Neural cell (in vitro differentiated cells): ENCODE measurements around the gene ADI1. TPM values are rescaled to one million over a fixed set of nuclear protein-coding genes. Genes with fewer than 3 reads are reported as not detected.
"Not testable (repeated sequence)": the region's sequence is repeated elsewhere in the genome, so short reads cannot be mapped to it uniquely, and the experiment has no call there.

Source experiments
- H2AFZ ChIP-seq: fragments of 200-600, 300-800 bp; sonication (generic), shearing (Covaris generic); 2 replicates; pipeline ENCODE4 v1.6.0; 2014; ENCODE audit warnings: low read depth, mild to moderate bottlenecking, antibody characterized with exemption, low read length, moderate library complexity
- H3F3A ChIP-seq: fragments of 200-600 bp; shearing (Covaris generic); 2 replicates; pipeline ENCODE4 v1.6.1; 2016; ENCODE audit warnings: mild to moderate bottlenecking, moderate library complexity, mixed read lengths, antibody characterized with exemption, low read length; ENCODE audit not compliant: insufficient read depth, poor library complexity, severe bottlenecking
- H3K27ac ChIP-seq: fragments of 200-600, 300-800 bp; sonication (generic), shearing (Covaris generic); 2 replicates; pipeline ENCODE4 v1.5.1; 2014; ENCODE audit warnings: mild to moderate bottlenecking, low read length, moderate library complexity
- H3K27me3 ChIP-seq: fragments of 300-800, 200-600 bp; sonication (generic), shearing (Covaris generic); 2 replicates; pipeline ENCODE4 v1.6.0; 2014; ENCODE audit warnings: mild to moderate bottlenecking, low read depth, low read length, moderate library complexity; ENCODE audit not compliant: insufficient read depth
- H3K36me3 ChIP-seq: fragments of 300-800, 200-600 bp; sonication (generic), shearing (Covaris generic); 2 replicates; pipeline ENCODE4 v1.5.1; 2014; ENCODE audit warnings: mild to moderate bottlenecking, antibody characterized with exemption, low read length, moderate library complexity; ENCODE audit not compliant: insufficient read depth
- H3K4me2 ChIP-seq: fragments of 300-800, 200-600 bp; sonication (generic), shearing (Covaris generic); 2 replicates; pipeline ENCODE4 v1.6.0; 2014; ENCODE audit warnings: mild to moderate bottlenecking, low read length
- H3K4me3 ChIP-seq: fragments of 300-800, 200-600 bp; sonication (generic), shearing (Covaris generic); 2 replicates; pipeline ENCODE4 v1.5.1; 2014; ENCODE audit warnings: mild to moderate bottlenecking, low read length, moderate library complexity
- H3K79me2 ChIP-seq: fragments of 200-600 bp; shearing (Covaris generic); replicated peaks from 2 replicates; pipeline ENCODE4 v1.6.0; 2014; ENCODE audit warnings: mild to moderate bottlenecking, low read length, moderate library complexity; ENCODE audit not compliant: insufficient read depth
- H3K9ac ChIP-seq: fragments of 300-800, 200-600 bp; sonication (generic), shearing (Covaris generic); 2 replicates; pipeline ENCODE4 v1.6.1; 2016; ENCODE audit warnings: mild to moderate bottlenecking, low read length, mixed read lengths
- H3K9me2 ChIP-seq: fragments of 200-600 bp; shearing (Covaris generic); 2 replicates; pipeline ENCODE4 v1.6.1; 2016; ENCODE audit warnings: mild to moderate bottlenecking, low read length, mixed read lengths; ENCODE audit not compliant: insufficient read depth
- H3K9me3 ChIP-seq: fragments of 200-600, 300-800 bp; sonication (generic), shearing (Covaris generic); 2 replicates; pipeline ENCODE4 v1.6.1; 2016; ENCODE audit warnings: mild to moderate bottlenecking, mixed run types, low read length, moderate library complexity, mixed read lengths
- H4K20me1 ChIP-seq: fragments of 200-600 bp; shearing (Covaris generic); 2 replicates; pipeline ENCODE4 v1.6.1; 2016; ENCODE audit warnings: mild to moderate bottlenecking, mixed run types; ENCODE audit not compliant: insufficient read depth
- CTCF ChIP-seq: fragments of 450-650 bp; IDR thresholded peaks from 2 replicates; pipeline ENCODE4 v1.5.1; 2014; ENCODE audit warnings: antibody characterized with exemption, mild to moderate bottlenecking, moderate library complexity; ENCODE audit not compliant: poor library complexity, severe bottlenecking
- EP300 ChIP-seq: fragments of 450-650 bp; conservative IDR thresholded peaks from 2 replicates; pipeline ENCODE4 v1.6.1; 2014; ENCODE audit warnings: antibody characterized with exemption, mild to moderate bottlenecking, moderate library complexity; ENCODE audit not compliant: poor library complexity, severe bottlenecking
- EZH2 ChIP-seq: fragments of 200-600, 300-800 bp; shearing (Covaris generic), sonication (generic); IDR thresholded peaks from 2 replicates; pipeline ENCODE4 v1.6.1; 2014; ENCODE audit warnings: antibody characterized with exemption, low read length, borderline replicate concordance, mild to moderate bottlenecking; ENCODE audit not compliant: insufficient read depth, poor library complexity, severe bottlenecking
- MXI1 ChIP-seq: fragments of 450-650 bp; conservative IDR thresholded peaks from 2 replicates; pipeline ENCODE4 v1.6.1; 2014; ENCODE audit warnings: antibody characterized with exemption, mild to moderate bottlenecking; ENCODE audit not compliant: poor library complexity, severe bottlenecking
- POLR2AphosphoS5 ChIP-seq: IDR thresholded peaks from 2 replicates; pipeline ENCODE4 v1.6.1; 2012
- RAD21 ChIP-seq: fragments of 450-650 bp; conservative IDR thresholded peaks from 2 replicates; pipeline ENCODE4 v1.6.1; 2014; ENCODE audit warnings: antibody characterized with exemption, mild to moderate bottlenecking, moderate library complexity
- REST ChIP-seq: IDR thresholded peaks from 2 replicates; pipeline ENCODE4 v1.6.1; 2012; ENCODE audit warnings: borderline replicate concordance
- SMC3 ChIP-seq: fragments of 450-650 bp; conservative IDR thresholded peaks from 2 replicates; pipeline ENCODE4 v1.6.1; 2014; ENCODE audit warnings: antibody characterized with exemption, mild to moderate bottlenecking, moderate library complexity; ENCODE audit not compliant: poor library complexity
- TAF1 ChIP-seq: IDR thresholded peaks from 2 replicates; pipeline ENCODE4 v1.6.1; 2012; ENCODE audit warnings: low read depth
- polyA plus RNA-seq: library from polyadenylated mRNA; depleted of rRNA; stranded (reverse); fragments of >200 nt; gene quantifications from 2 replicates; pipeline ENCODE4 v1.2.3, GENCODE V29; 2014

Gene ADI1
- polyA plus RNA-seq, 1 donor from 2014 or later = 23.9 TPM

GRCh38 chr2:3492951-3493614 lies 26.2 kb downstream of the ADI1 start:
- Histone ChIP-seq H2AFZ (no peak overlapping the region), H4K20me1 (no peaks in the 10 kb centered on the region), H3K4me3 (no peak overlapping the region), H3F3A (no peaks in the 10 kb centered on the region), H3K9me3 (no peaks in the 10 kb centered on the region), H3K4me2 (no peak overlapping the region), H3K36me3 (no peaks in the 10 kb centered on the region), H3K9me2 (no peaks in the 10 kb centered on the region), H3K27me3 (no peaks in the 10 kb centered on the region), H3K9ac (no peak overlapping the region), H3K79me2 (no peaks in the 10 kb centered on the region), H3K27ac (no peak overlapping the region)
- TF ChIP-seq SMC3 (no peak), REST (no peak), RAD21 (no peak), MXI1 (no peak), EP300 (no peak), EZH2 (no peak), POLR2AphosphoS5 (no peak), TAF1 (no peak), CTCF (no peak)

GRCh38 chr2:3492475-3492787 lies 26.9 kb downstream of the ADI1 start:
- not testable (repeated sequence) for H3K36me3 ChIP-seq, H3K9ac ChIP-seq, H3K4me3 ChIP-seq, H4K20me1 ChIP-seq, H3K79me2 ChIP-seq, H3K4me2 ChIP-seq, H3K27ac ChIP-seq, H3F3A ChIP-seq, H3K9me3 ChIP-seq, H3K27me3 ChIP-seq, H2AFZ ChIP-seq, H3K9me2 ChIP-seq
